ENCODE data around the gene RIIAD1. TPM values are rescaled to one million over a fixed set of nuclear protein-coding genes. Genes with fewer than 3 reads are reported as not detected.

Gene RIIAD1
- total and polyA plus RNA-seq, 8 donors: 0.39 to 4.0 (median 1.7) TPM; not detected in 1

DNA sequence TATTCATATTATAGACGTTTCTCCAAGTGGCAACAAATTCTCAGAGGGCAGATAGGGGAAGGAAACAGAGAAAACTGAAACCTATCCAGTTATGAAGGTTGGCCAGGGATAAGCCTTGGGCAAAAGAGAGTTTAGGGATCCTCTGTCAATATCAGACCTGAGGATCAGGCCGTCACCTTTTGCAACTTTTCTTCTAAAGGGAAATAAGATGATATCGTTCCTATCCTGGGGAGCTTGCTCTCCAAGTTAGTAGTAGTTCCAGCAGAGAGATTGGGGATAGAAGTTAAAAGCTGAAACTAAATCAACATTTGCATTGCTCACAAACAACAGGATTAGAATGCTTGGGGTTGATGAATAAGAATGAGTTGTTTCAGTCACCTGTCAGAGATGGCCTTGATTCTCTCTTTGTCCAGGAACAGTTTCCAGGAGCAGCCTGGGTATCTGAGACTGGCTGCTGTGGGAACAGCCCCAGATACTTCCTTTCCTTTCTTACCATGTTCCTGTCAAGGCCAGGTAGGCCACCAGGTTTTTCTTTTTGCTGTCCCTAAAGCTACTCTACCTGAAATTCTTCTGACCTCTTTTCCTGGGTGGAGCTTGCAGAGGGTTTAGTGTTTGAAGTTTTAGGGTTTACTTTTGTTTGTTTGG is 2.5 kb downstream of the RIIAD1 start:
- Histone ChIP-seq H3K36me3 (no peaks in the 10 kb centered on the region), H3K4me1 (peaks cover 14 to 22% of the 10 kb centered on the region in 2 donors), H3K27me3 (peaks cover 0 to 86% of the 10 kb centered on the region in 2 donors), H3K4me3 (no peak overlapping the region), H3K27ac (no peak overlapping the region), H3K9me3 (no peaks in the 10 kb centered on the region)
- intact Hi-C loops (cut with DNase I): no loop called here
- no peak for ATAC-seq
- no peak for DNase-seq
- TF ChIP-seq, protein P1, sequence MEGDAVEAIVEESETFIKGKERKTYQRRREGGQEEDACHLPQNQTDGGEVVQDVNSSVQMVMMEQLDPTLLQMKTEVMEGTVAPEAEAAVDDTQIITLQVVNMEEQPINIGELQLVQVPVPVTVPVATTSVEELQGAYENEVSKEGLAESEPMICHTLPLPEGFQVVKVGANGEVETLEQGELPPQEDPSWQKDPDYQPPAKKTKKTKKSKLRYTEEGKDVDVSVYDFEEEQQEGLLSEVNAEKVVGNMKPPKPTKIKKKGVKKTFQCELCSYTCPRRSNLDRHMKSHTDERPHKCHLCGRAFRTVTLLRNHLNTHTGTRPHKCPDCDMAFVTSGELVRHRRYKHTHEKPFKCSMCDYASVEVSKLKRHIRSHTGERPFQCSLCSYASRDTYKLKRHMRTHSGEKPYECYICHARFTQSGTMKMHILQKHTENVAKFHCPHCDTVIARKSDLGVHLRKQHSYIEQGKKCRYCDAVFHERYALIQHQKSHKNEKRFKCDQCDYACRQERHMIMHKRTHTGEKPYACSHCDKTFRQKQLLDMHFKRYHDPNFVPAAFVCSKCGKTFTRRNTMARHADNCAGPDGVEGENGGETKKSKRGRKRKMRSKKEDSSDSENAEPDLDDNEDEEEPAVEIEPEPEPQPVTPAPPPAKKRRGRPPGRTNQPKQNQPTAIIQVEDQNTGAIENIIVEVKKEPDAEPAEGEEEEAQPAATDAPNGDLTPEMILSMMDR (IDR thresholded peaks at IDR 0.05): no peak

DNA sequence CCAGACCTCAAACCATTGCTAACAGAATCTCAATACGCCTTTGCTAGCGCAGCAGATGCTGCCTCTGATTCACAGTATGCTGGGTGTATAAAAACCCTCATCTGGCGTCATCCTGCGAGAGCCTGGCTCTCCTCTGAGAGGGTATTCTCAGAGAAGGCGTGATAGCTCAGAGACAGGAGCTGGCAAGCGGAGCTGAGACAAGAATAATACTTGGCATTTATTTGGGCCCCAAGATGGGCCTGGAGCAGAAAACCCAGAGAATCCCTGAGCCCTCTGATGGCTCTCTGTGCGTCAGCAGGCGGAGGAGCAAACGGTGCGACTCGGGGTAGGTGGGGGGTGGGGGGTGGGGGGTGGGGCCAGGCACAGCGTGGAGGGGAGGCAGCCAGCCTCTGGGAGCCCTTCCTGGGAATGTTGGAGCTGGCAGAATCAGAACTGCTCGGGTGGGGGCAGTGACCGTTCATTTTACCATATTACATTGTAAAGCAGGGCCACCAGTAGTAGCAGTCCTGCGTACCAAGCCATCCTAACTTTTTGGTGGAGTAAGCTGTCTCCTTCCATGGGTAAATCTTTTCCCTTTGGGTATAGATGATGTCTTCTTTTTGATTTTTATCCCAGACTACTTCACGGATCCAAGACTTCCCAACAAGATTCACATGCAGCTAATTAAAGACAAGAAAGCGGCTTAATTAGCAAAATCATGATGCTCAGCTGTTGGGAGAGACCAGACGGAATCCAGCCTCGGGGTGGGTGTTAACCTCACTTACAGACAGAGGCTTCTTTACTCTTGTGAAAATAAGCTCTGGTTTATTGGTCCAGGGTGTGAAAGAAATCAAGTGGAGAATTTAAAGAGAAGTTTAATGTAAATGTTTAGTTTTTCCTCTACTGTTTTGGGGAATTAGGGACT is 7.1 kb downstream of the RIIAD1 start:
- intact Hi-C loops (cut with DNase I): no loop called here
- H3K27ac ChIP-seq: no peak overlapping the region
- no peaks in the 10 kb centered on the region for H3K9me3 ChIP-seq
- peaks cover 0 to 49% of the 10 kb centered on the region in 2 donors for H3K27me3 ChIP-seq
- H3K4me1 ChIP-seq: no peaks in the 10 kb centered on the region
- no peak for DNase-seq
- H3K4me3 ChIP-seq: no peak overlapping the region
- peak; percentile 57 for ATAC-seq
- no peaks in the 10 kb centered on the region for H3K36me3 ChIP-seq
- TF ChIP-seq, protein P1 (IDR thresholded peaks at IDR 0.05): no peak

DNA sequence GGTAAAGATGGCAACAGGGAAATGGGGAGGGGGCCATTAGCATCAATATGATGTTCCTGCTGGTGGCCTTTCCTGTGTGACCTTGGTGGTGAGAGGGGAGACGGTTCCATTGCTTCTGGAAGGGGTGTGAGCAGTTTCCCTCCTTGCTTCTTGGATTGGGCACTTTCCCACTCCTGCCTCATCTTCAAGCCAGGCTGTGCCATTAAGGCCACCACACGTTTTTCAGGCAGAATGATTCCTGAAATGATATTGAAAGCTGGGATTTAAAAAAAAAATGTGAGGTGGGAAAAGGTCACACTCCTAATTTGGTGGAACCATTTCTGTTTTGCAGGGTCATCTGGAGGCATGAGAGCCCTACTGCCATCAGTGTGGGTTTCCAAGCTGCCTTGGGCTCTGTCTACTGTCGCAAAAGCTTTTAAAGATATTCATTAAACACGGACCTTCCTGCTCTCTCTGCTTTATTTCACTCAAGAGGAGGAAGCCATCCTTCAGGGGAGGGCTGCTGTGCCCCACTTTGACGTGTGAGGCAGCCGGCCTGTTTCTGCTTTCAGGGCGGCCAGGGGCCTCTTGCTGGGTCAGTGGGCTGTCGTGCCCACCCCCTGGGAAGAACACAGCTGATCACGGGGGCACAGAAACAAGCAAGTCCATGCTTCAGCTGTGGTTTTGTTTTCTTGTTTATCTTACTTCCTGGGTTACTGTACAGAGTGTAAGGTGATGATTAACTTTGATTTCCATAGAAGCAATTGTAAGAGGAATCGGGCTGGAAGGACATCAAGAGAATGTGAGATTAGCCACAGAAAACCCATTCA is 8.0 kb downstream of the RIIAD1 start:
- Histone ChIP-seq H3K36me3 (no peaks in the 10 kb centered on the region), H3K27me3 (peaks cover 0 to 43% of the 10 kb centered on the region in 2 donors), H3K4me3 (no peak overlapping the region), H3K9me3 (no peaks in the 10 kb centered on the region), H3K4me1 (no peaks in the 10 kb centered on the region), H3K27ac (no peak overlapping the region)
- ATAC-seq: no peak
- no peak for DNase-seq
- intact Hi-C loops (cut with DNase I): no loop called here
- TF ChIP-seq, protein P1 (IDR thresholded peaks at IDR 0.05): no peak

GRCh38 chr1:151729966-151730291 is 8.6 kb downstream of the RIIAD1 start:
- TF ChIP-seq, protein P1 (IDR thresholded peaks at IDR 0.05): no peak
- Histone ChIP-seq H3K4me3 (no peak overlapping the region), H3K9me3 (no peaks in the 10 kb centered on the region), H3K27me3 (peaks cover 0 to 38% of the 10 kb centered on the region in 2 donors), H3K4me1 (no peaks in the 10 kb centered on the region), H3K27ac (no peak overlapping the region), H3K36me3 (no peaks in the 10 kb centered on the region)
- ATAC-seq (no peak), DNase-seq (no peak)
- intact Hi-C loops (cut with DNase I): no loop called here
